ENCODE results near the gene PCBP3.

GRCh38 chr21:45601551-45601950 lies 42.0 kb upstream of the PCBP3 start:
- TF ChIP-seq, protein P1, sequence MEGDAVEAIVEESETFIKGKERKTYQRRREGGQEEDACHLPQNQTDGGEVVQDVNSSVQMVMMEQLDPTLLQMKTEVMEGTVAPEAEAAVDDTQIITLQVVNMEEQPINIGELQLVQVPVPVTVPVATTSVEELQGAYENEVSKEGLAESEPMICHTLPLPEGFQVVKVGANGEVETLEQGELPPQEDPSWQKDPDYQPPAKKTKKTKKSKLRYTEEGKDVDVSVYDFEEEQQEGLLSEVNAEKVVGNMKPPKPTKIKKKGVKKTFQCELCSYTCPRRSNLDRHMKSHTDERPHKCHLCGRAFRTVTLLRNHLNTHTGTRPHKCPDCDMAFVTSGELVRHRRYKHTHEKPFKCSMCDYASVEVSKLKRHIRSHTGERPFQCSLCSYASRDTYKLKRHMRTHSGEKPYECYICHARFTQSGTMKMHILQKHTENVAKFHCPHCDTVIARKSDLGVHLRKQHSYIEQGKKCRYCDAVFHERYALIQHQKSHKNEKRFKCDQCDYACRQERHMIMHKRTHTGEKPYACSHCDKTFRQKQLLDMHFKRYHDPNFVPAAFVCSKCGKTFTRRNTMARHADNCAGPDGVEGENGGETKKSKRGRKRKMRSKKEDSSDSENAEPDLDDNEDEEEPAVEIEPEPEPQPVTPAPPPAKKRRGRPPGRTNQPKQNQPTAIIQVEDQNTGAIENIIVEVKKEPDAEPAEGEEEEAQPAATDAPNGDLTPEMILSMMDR (IDR thresholded peaks at IDR 0.05): no peak
- no peak for TF ChIP-seq POLR2A (IDR thresholded peaks at IDR 0.05)

Measured in lower leg skin (tissue), 3 donors.